ENCODE results near the gene TSPAN18. TPM values are rescaled to one million over a fixed set of nuclear protein-coding genes. Genes with fewer than 3 reads are reported as not detected.

TSPAN18 gene
- total RNA-seq, 4 donors from 2014 or later: 2.1 to 9.1 (median 2.5) TPM

DNA sequence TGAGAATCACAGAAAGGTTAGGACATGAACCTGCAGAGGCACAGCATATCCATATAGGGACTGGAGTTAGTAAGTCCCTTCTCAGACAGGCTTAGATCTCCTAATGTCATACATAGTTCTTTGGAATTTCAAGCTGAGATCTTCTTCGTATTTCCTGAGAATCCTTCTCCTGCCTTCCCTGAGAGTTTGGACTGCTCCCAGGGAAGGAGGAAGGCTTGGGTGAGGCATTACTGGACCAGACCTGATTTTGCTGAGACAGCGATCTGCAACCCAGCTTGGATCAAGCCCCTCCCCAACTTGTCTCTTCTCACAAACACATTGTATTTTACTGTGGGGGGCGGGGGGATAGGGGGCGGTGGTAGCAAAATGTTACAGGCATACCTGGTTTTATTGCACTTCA is 108.5 kb downstream of the TSPAN18 start:
- Histone ChIP-seq H3K27ac (no peak overlapping the region), H3K9me3 (no peaks in the 10 kb centered on the region), H3K4me1 (no peaks in the 10 kb centered on the region), H3K27me3 (peaks cover 0 to 5% (median 2%) of the 10 kb centered on the region in 3 donors), H3K36me3 (no peaks in the 10 kb centered on the region), H3K4me3 (no peak overlapping the region)
- DNase-seq: no peak
- in situ Hi-C loops (cut with MboI; ENCODE audit: low sequenced_read_pairs in 4 of 4) (no loop called here), intact Hi-C loops (cut with DNase I; ENCODE audit: low total_unique reads) (no loop called here)
- ATAC-seq: no peak
- TF ChIP-seq CTCF (IDR thresholded peaks at IDR 0.05 in 4 of 5, conservative IDR thresholded peaks at IDR 0.05 in 1 of 5) (no peak), POLR2A (IDR thresholded peaks at IDR 0.05) (no peak)

GRCh38 chr11:44835938-44836337 is 109.2 kb downstream of the TSPAN18 start:
- DNase-seq (no peak), ATAC-seq (no peak)
- H3K27me3 ChIP-seq: peaks cover 0 to 5% (median 2%) of the 10 kb centered on the region in 3 donors
- intact Hi-C loops (cut with DNase I; ENCODE audit: low total_unique reads): no loop called here
- no peaks in the 10 kb centered on the region for H3K9me3 ChIP-seq
- in situ Hi-C loops (cut with MboI; ENCODE audit: low sequenced_read_pairs in 4 of 4): no loop called here
- H3K36me3 ChIP-seq: no peaks in the 10 kb centered on the region
- TF ChIP-seq CTCF (IDR thresholded peaks at IDR 0.05 in 4 of 5, conservative IDR thresholded peaks at IDR 0.05 in 1 of 5): no peak
- no peaks in the 10 kb centered on the region for H3K4me1 ChIP-seq
- H3K27ac ChIP-seq: no peak overlapping the region
- no peak overlapping the region for H3K4me3 ChIP-seq

- peaks cover 0 to 5% (median 2%) of the 10 kb centered on the region in 3 donors for H3K27me3 ChIP-seq
- no peak for ATAC-seq
- H3K4me1 ChIP-seq: no peaks in the 10 kb centered on the region
- intact Hi-C loops (cut with DNase I; ENCODE audit: low total_unique reads) (no loop called here), in situ Hi-C loops (cut with MboI; ENCODE audit: low sequenced_read_pairs in 4 of 4) (no loop called here)
- no peaks in the 10 kb centered on the region for H3K36me3 ChIP-seq
- no peak overlapping the region for H3K4me3 ChIP-seq
- TF ChIP-seq POLR2A (IDR thresholded peaks at IDR 0.05): no peak
- TF ChIP-seq CTCF (IDR thresholded peaks at IDR 0.05 in 4 of 5, conservative IDR thresholded peaks at IDR 0.05 in 1 of 5): no peak
- no peaks in the 10 kb centered on the region for H3K9me3 ChIP-seq
- no peak overlapping the region for H3K27ac ChIP-seq
- DNase-seq: no peak
Observed at GRCh38 chr11:44837661-44838060, 110.9 kb downstream of the TSPAN18 start.

GRCh38 chr11:44839458-44840084 is 112.8 kb downstream of the TSPAN18 start:
- intact Hi-C loops (cut with DNase I; ENCODE audit: low total_unique reads): no loop called here

More at GRCh38 chr11:44839458-44840084, 112.8 kb downstream of the TSPAN18 start:
- in situ Hi-C loops (cut with MboI; ENCODE audit: low sequenced_read_pairs in 4 of 4): no loop called here
- Histone ChIP-seq H3K4me3 (no peak overlapping the region), H3K27ac (no peak overlapping the region), H3K4me1 (no peaks in the 10 kb centered on the region), H3K27me3 (peaks cover 0 to 5% (median 0%) of the 10 kb centered on the region in 3 donors), H3K36me3 (no peaks in the 10 kb centered on the region), H3K9me3 (no peaks in the 10 kb centered on the region)
- DNase-seq: no peak
- ATAC-seq: no peak
- no peak for TF ChIP-seq CTCF (IDR thresholded peaks at IDR 0.05 in 4 of 5, conservative IDR thresholded peaks at IDR 0.05 in 1 of 5)
- no peak for TF ChIP-seq POLR2A (IDR thresholded peaks at IDR 0.05)

All from gastrocnemius medialis (tissue), 4 donors.